Stimulated activated CD4-positive, alpha-beta T cell treated with anti-CD3 and anti-CD28 coated beads, Interleukin-12 subunit alpha, Interleukin-12 subunit beta, amount 100 ng/mL, for 4 hours (primary cell): ENCODE measurements around the gene USP47.

Source experiments
- DNase-seq: peaks from one replicate; pipeline ENCODE4 v3.0.0-alpha.2; 2020

Gene USP47

DNA sequence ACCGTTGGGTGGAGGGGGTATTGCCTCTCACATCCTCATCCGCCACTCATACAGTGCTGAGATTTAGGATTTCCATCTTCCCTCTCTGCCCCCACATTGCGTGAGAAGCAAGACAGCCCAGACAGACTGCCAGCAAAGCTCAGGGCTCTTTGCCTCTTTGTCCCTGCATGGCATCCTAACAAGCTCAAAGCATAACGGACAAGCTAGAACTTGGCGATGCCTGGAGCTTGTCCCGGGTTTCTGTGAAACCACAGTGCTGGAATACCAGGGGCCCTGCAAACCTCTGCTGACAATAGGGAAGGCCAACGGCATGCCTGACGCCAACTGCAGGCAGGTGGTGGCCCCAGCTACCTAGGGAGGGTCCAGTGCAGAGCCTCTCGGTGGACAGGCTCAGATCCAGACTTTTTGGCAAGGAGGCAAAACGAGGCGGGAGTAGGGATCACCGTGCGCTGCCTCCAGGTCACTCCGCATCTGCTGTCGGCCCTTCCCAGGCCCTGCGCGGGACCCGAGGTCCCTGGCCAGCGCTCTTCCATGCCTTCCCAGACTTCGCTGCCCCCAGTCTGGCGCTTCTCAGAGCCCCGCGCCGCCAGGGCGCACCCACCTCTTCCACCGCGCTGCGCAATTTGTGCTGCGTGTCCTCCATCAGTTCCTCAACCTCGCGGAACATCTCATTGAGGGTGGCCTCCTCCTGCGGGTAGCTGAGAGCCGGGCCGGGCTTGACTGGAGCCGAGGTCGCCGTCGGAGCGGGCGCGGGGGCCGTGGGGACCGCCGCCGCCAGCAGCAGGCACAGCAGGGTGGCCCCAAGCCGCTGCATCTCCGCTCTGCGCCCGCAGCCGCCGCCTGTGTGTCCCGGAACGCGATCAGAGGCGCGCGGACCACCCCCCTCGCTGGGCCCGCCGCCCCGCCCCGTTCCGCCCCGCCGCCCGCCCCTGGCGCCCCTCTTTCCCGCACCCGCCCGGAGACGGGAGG lies 166.3 kb downstream of the USP47 start, which contains the start of gene DKK3:
Gene DKK3, minus strand, starts transcription at position 858 of the 969 bp plus-strand sequence. Its CDS starts 44 bp downstream, at position 814.
- DNase-seq = no peak
